SHP77 treated with DMSO at 0.1 percent for 48 hours (cell line): ENCODE measurements around the gene NAA40.
A peak's percentile ranks its signal among the peaks of the same experiment; 100 is the strongest.

Experiments
- DNase-seq: peaks from one replicate; lab custom pipeline; 2025; lab: John Stamatoyannopoulos, UW

NAA40 gene

GRCh38 chr11:63938479-63939396 is at the start of gene NAA40:
NAA40 (plus strand) TSS chr11:63939002; CDS start chr11:63939097, 95 bp downstream.
- peak; percentile 95 for DNase-seq

DNA sequence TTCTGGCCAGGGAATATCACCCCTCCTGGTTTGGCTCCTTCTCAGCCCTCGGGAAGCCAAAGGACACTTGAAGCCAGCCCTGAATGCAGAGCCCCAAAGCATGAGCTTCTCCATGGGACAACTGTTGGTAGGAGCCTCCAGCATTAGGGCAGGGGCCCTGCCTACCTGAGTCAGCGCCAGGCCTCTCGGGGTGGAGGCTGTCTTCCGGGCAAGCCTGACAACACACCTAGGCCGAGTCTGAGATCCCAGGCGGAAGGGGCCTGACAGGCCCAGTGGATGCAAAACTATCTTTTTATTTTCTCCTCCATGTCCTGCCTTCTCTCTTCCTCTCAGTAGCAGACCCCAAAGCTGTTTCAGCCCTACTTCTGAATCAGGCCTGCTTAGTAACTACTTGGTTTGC is 49.5 kb upstream of the NAA40 start:
- no peak for DNase-seq

DNA sequence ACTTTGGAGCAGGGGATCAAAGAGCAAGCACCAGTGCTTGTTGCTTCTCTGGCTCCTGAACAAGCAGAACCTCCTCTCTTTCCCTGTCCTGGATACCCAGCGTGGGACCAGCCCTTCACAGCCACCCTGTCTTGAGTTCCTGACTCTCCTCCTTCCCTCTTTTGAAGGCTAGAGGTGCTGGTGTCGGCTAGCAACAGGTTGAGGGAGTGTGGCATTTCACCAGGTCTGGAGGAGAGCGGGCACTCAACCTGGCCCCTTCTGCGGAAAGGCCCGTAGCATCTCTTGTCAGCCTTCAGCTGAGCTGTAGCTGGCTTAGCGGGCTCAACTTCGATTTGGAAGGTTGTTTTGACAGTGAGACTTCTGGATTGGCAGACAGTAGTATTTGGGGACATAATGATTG is 48.4 kb upstream of the NAA40 start:
- DNase-seq = no peak

DNA sequence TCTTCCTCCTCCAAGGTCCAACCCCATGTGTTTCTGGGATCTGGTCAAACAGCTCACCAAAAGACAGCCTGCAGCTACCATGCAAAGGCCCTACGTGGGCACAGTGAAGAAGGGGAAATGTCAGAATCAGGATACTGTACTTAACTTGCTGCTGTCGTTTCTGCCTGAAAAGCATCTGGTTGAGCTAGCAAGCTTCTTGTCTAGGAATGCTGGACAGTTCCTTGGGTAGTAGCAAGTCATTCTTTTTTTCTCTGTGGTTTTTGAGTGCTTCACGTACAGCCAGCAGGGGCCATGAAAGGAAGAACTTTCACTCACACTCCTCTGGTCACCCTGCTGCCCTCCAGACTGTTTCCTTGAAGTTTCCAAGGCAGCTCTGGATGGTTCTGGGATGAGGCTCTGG is 46.6 kb upstream of the NAA40 start:
- DNase-seq = no peak

DNA sequence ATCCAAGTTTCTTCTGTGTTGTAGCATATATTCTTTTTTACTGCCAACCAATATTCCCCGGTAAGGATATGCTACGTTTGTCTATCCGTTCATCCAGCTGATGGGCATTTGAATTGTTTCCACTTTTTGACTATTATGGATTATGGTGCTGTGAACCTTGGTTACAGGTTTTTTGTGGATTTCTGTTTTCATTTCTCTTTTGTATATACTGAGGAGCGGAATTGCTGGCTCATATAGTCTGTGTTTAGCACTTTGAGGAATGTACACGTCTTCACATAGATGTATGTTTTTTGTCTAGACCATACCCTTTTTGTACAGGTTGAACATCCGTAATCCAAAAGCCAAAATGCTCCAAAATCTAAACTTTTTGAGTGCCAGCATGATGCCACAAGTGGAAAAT is 45.4 kb upstream of the NAA40 start:
- DNase-seq = no peak

DNA sequence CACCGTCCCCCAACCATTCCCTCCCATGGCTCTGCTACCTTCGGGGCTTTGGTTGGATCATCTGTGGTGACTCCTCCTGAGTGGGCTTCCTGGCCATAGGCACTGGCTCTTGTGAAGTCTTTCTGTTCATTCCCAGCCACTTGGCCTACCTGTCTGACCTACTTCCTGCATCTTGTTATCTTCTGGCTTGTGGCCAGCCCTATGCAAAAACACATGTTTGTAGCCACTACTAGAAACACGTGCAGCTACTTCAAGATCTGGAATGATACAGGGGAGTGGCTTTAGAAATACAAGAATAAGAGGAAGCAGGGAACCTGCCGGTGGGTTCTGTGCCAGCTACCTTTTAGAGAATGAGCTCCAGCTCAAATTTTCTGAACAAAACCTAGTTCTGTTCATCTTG is 42.7 kb upstream of the NAA40 start:
- DNase-seq = no peak

GRCh38 chr11:63897459-63898146 is 41.2 kb upstream of the NAA40 start:
- no peak for DNase-seq

GRCh38 chr11:63901660-63902059 is 37.1 kb upstream of the NAA40 start:
- DNase-seq = no peak

GRCh38 chr11:63903884-63904283 is 34.9 kb upstream of the NAA40 start:
- DNase-seq = no peak

- no peak for DNase-seq
Measured at GRCh38 chr11:63904743-63905142, 34.1 kb upstream of the NAA40 start.

- no peak for DNase-seq
Measured at GRCh38 chr11:63905179-63905578, 33.6 kb upstream of the NAA40 start.

DNA sequence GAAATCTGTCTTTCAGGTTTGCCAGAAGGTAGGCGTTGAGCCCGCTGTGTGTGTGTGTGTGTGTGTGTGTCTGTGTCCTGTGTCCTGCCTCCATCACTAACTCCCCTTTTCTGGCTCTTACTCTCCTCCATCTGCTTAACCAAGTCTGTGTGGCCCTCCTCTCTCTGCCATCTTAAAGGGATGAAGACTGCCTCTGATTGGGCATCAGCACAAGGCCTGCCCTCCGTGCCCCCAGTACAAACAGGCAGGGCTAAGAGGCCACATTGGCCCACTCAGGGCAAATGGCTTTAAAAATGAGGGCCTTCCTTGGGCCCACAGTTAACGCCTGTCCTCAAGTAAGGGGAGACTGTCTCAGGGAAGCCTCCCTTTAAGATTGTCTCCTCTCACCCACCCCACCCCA is 32.7 kb upstream of the NAA40 start:
- DNase-seq = no peak

DNA sequence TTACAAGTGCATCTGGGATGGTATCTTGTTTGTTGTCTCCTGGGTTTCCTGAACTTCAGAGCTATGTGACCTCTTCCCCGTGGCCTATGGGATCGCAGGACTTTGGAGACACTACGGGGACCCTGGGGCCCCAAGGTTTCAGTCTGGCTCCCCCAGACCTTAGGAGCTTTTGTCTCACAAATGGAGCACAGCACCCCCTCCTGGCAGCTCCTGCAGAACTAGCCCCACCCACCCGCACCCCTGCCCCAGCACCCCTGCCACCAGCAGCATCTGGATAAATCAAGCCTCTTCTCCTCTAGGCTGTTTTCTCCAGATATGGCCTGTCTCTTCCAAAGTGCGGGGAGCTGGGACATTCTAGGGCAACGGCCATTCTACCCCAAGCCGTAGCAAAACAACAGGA is 32.2 kb upstream of the NAA40 start:
- no peak for DNase-seq

DNA sequence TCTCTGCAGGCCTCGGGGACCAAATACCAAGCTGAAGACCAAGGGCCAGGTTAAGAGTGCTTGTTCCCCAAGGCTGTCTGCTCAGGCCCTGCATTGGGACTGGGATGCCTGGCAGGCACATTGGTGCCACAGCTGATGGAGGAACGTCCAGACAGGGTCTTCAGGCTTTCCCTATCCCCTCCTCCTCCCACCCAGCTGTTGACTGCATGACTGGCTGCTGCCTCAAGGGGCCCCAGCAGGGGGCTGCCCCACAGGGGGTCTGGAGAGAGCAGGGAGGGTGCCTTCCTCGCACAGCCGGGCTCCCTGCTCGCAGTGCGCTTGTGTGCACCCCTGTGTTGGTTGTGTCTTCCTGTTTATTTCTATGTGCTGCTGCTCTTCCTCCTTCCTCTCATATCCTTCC is 31.7 kb upstream of the NAA40 start:
- no peak for DNase-seq

- no peak for DNase-seq
Measured at GRCh38 chr11:63907808-63908530, 30.8 kb upstream of the NAA40 start.

DNA sequence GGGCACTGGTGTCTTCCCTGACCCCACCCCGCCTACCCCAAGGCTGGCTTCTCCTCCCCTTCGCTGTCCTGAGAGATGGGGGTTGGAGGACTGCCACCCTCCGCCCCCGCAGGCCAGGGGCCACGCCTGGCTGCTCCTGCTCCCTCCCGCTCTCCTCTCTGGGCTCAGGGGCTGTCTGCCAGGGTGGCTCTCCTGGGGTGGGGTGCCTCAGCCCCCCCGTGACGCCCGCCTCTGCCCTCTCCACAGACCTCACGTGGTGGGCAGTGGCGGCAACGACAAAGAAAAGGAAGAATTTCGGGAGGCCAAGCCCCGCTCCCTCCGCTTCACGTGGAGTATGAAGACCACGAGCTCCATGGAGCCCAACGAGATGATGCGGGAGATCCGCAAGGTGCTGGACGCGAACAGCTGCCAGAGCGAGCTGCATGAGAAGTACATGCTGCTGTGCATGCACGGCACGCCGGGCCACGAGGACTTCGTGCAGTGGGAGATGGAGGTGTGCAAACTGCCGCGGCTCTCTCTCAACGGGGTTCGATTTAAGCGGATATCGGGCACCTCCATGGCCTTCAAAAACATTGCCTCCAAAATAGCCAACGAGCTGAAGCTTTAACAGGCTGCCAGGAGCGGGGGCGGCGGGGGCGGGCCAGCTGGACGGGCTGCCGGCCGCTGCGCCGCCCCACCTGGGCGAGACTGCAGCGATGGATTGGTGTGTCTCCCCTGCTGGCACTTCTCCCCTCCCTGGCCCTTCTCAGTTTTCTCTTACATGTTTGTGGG is 30.0 kb upstream of the NAA40 start:
- DNase-seq = no peak

DNA sequence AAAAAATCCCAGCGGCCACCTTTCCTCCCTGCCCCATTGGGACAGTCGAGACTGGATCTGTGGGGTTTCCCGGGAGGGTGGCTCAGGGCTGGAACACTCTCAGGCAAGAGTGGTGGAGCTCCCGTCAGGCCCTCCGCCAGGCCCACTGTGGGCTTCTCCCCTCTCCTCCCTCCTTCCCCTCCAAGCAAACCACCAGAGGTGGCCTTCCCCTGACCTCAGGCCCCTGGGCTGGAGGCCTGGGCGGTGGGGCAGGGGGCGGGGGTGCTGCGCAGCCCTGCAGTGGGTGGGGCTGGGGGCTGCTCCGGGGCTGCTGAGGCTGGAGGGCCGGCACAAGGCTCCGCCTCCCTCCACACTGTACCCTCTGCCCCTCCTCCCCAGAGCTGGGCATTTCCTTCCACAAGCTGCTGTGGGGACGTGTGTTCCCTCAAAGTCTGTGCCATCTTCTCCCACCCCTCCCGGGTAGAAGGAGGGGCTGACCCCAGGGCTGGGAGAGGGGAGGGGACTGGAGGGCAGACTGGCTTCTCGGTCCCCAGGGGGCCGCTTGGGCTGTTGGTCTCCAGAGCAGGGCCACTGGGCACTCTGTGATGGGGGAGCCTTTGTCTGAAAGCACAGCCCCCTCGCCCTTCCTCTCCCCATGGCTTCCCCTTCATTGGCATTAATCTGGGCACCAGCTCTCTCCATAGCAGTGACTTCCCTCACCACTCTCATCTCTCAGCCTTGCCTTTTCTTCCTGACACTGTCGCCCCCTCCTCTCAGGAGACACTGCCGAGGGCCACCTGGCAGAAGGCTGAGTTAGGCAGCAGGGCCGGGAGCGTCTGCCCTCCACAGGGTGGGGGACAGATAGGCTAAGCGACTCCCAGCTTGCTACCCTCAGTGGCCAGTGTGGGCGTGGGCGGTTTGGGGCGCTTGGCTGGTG is 29.0 kb upstream of the NAA40 start:
- DNase-seq = no peak

GRCh38 chr11:63910675-63911074 is 28.1 kb upstream of the NAA40 start:
- DNase-seq = no peak

DNA sequence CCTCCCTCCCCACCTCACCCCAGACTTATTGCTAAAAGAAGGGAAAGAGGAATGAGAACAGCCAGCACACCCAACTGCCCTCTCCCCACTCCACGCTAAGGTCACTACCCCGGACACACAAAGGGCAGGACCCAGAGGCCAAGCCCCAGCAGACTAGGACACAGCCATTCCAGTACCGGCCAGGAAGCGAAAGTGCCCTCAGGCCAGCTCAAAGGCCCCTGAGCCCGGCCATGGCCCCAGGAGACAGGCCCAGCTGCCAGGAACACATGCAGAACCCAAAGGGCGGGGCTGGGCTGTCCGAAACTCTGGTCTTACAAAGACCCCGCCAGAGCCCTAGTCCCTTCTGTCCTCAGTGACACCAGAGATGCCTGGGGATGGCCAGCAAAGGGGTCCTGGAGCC is 27.4 kb upstream of the NAA40 start:
- DNase-seq = no peak

DNA sequence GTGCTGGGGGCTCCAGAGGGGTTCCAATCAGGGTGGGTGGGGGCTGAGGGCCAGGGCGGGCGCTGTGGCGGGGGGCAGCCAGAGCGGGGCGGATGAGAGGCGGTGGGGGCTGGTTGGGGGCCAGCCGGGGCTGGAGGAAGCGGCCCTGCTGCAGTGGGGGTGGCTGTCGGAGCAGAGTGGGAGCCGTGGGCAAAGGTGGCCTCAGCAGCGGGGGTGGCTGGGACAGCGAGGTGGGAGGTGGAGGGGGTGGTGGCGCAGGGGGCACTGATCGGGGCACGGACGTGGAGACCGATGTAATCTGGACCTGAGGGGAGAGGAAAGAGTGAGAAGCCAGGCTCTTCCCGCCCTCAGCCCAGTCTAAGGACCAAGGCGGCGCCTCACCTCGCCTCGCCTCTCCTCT is 26.9 kb upstream of the NAA40 start:
- no peak for DNase-seq

- DNase-seq = no peak
Measured at GRCh38 chr11:63912678-63913077, 26.1 kb upstream of the NAA40 start.
